Measurements from ENCODE around the gene ANAPC16. TPM values are rescaled to one million over a fixed set of nuclear protein-coding genes. Genes with fewer than 3 reads are reported as not detected.

ANAPC16 gene
- total RNA-seq, 1 donor from 2014 or later: 54.4 TPM

- no peak for TF ChIP-seq CTCF (IDR thresholded peaks at IDR 0.05)
- peaks cover 9% of the 10 kb centered on the region for H3K36me3 Mint-ChIP-seq (ENCODE audit: low read depth)
- no peaks in the 10 kb centered on the region for H3K9me3 Mint-ChIP-seq (ENCODE audit: low read depth)
- no peak overlapping the region for H3K27ac Mint-ChIP-seq (ENCODE audit: unreplicated experiment)
- H3K27me3 Mint-ChIP-seq (ENCODE audit: low read depth): no peaks in the 10 kb centered on the region
- H3K4me1 Mint-ChIP-seq (ENCODE audit: low read depth): peaks cover 7% of the 10 kb centered on the region
- no peak overlapping the region for H3K4me3 Mint-ChIP-seq (ENCODE audit: unreplicated experiment)
- no peak for DNase-seq (ENCODE audit: low spot score)
These were observed 38.4 kb upstream of the ANAPC16 start for GRCh38 chr10:72177454-72177853.

- H3K4me1 Mint-ChIP-seq (ENCODE audit: low read depth): peaks cover 6% of the 10 kb centered on the region
- DNase-seq (ENCODE audit: low spot score): no peak
- peaks cover 16% of the 10 kb centered on the region for H3K36me3 Mint-ChIP-seq (ENCODE audit: low read depth)
- peaks cover 10% of the 10 kb centered on the region for H3K9me3 Mint-ChIP-seq (ENCODE audit: low read depth)
- H3K27me3 Mint-ChIP-seq (ENCODE audit: low read depth): no peaks in the 10 kb centered on the region
- no peak for TF ChIP-seq CTCF (IDR thresholded peaks at IDR 0.05)
- H3K27ac Mint-ChIP-seq (ENCODE audit: unreplicated experiment): no peak overlapping the region
- no peak overlapping the region for H3K4me3 Mint-ChIP-seq (ENCODE audit: unreplicated experiment)
These were observed 31.7 kb upstream of the ANAPC16 start for GRCh38 chr10:72184156-72184555.

- Mint-ChIP-seq H3K4me1 (ENCODE audit: low read depth) (peaks cover 6% of the 10 kb centered on the region), H3K9me3 (ENCODE audit: low read depth) (peaks cover 10% of the 10 kb centered on the region), H3K27ac (ENCODE audit: unreplicated experiment) (no peak overlapping the region), H3K27me3 (ENCODE audit: low read depth) (no peaks in the 10 kb centered on the region), H3K4me3 (ENCODE audit: unreplicated experiment) (no peak overlapping the region), H3K36me3 (ENCODE audit: low read depth) (peaks cover 17% of the 10 kb centered on the region)
- TF ChIP-seq CTCF (IDR thresholded peaks at IDR 0.05): no peak
- DNase-seq (ENCODE audit: low spot score): no peak
These were observed 29.4 kb upstream of the ANAPC16 start for GRCh38 chr10:72186258-72186981.

- TF ChIP-seq CTCF (IDR thresholded peaks at IDR 0.05): no peak
- Mint-ChIP-seq H3K27ac (ENCODE audit: unreplicated experiment) (no peak overlapping the region), H3K27me3 (ENCODE audit: low read depth) (no peaks in the 10 kb centered on the region), H3K36me3 (ENCODE audit: low read depth) (peaks cover 19% of the 10 kb centered on the region), H3K9me3 (ENCODE audit: low read depth) (peaks cover 10% of the 10 kb centered on the region), H3K4me1 (ENCODE audit: low read depth) (peaks cover 6% of the 10 kb centered on the region), H3K4me3 (ENCODE audit: unreplicated experiment) (no peak overlapping the region)
- no peak for DNase-seq (ENCODE audit: low spot score)
These were observed 28.9 kb upstream of the ANAPC16 start for GRCh38 chr10:72186982-72187330.

- no peak overlapping the region for H3K4me3 Mint-ChIP-seq (ENCODE audit: unreplicated experiment)
- TF ChIP-seq CTCF (IDR thresholded peaks at IDR 0.05): no peak
- H3K36me3 Mint-ChIP-seq (ENCODE audit: low read depth): peaks cover 10% of the 10 kb centered on the region
- no peak overlapping the region for H3K27ac Mint-ChIP-seq (ENCODE audit: unreplicated experiment)
- H3K4me1 Mint-ChIP-seq (ENCODE audit: low read depth): no peaks in the 10 kb centered on the region
- DNase-seq (ENCODE audit: low spot score): no peak
- H3K27me3 Mint-ChIP-seq (ENCODE audit: low read depth): no peaks in the 10 kb centered on the region
- H3K9me3 Mint-ChIP-seq (ENCODE audit: low read depth): no peaks in the 10 kb centered on the region
These were observed 20.9 kb upstream of the ANAPC16 start for GRCh38 chr10:72194949-72195348.
